HCT116 (cell line): ENCODE measurements around the gene PNPLA6. TPM values are rescaled to one million over a fixed set of nuclear protein-coding genes. Genes with fewer than 3 reads are reported as not detected.

ENCODE experiments used
- ATAC-seq: fragments of 200-7000 bp; cut with Tn5 transposase; 2 replicates; pipeline ENCODE4 v1.9.1; 2020; ENCODE audit warnings: mild to moderate bottlenecking, moderate library complexity
- BruUV-seq: library from RNA; stranded (reverse); fragments of 400-500 nt; replicated peaks from 2 replicates; lab custom pipeline; 2021; lab: Mats Ljungman, UMichigan
- CTCF ChIA-PET: fragments of 300-600 bp; sonication (Branson Sonifier 250); formaldehyde crosslinking; loops from one replicate; lab custom pipeline; 2021; ENCODE audit warnings: antibody characterized with exemption; lab: Charles Lee
- POLR2A ChIA-PET: fragments of 300-600, 350-600 bp; sonication (Branson Sonifier 250); formaldehyde crosslinking; loops from one replicate; lab custom pipeline; 2021; ENCODE audit warnings: antibody characterized with exemption; lab: Charles Lee
- RAD21 ChIA-PET, 2 experiments: fragments of 300-600 bp; sonication (Branson Sonifier 250); formaldehyde crosslinking; loops; one replicate each; lab custom pipeline; 2023; ENCODE audit warnings: low total read pairs in 2 of 2; ENCODE audit not compliant: uncharacterized antibody in 2 of 2, unreplicated experiment in 2 of 2, low non-redundant PET in 1 of 2; lab: Charles Lee
- DNase-seq: peaks from one replicate; pipeline ENCODE4 v3.0.0-alpha.2; 2010; ENCODE audit warnings: low read depth, low spot score
- H2AFZ ChIP-seq: fragments of 200-600 bp; shearing (Covaris generic), sonication (generic); 2 replicates; pipeline ENCODE4 v1.6.1; 2017; ENCODE audit warnings: low read depth, mixed run types, mixed read lengths, antibody characterized with exemption, low read length; ENCODE audit not compliant: poor library complexity, severe bottlenecking
- H3K27ac ChIP-seq: 2 replicates; pipeline ENCODE4 v1.5.1; 2012; ENCODE audit warnings: low read depth, low read length
- H3K27me3 ChIP-seq: fragments of 200-600 bp; sonication (generic); 2 replicates; pipeline ENCODE4 v1.6.1; 2016; ENCODE audit warnings: mixed run types, low read length, mixed read lengths; ENCODE audit not compliant: insufficient read depth
- H3K36me3 ChIP-seq, 2 experiments: fragments of 200-500 bp in 1 of 2; fragments of 200-600 bp in 1 of 2; sonication (Bioruptor generic) in 1 of 2; sonication (generic) in 1 of 2; 2 replicates each; pipeline versions ENCODE4 v1.5.1 to v1.6.1; 2014 to 2016; ENCODE audit warnings: low read length in 2 of 2, inconsistent platforms in 1 of 2, mixed read lengths in 1 of 2, mixed run types in 1 of 2; ENCODE audit not compliant: insufficient read depth in 2 of 2, control insufficient read depth in 1 of 2
- H3K4me1 ChIP-seq, 2 experiments: fragments of 200-600 bp in 1 of 2; sonication (generic) in 1 of 2; 2 replicates each; pipeline versions ENCODE4 v1.5.1 to v1.6.1; 2012 to 2017; ENCODE audit warnings: low read length in 2 of 2, inconsistent platforms in 1 of 2, mild to moderate bottlenecking in 1 of 2, mixed read lengths in 1 of 2, mixed run types in 1 of 2, moderate library complexity in 1 of 2; ENCODE audit not compliant: insufficient read depth in 2 of 2, control insufficient read depth in 1 of 2
- H3K4me2 ChIP-seq: fragments of 200-600 bp; sonication (generic); 2 replicates; pipeline ENCODE4 v1.6.1; 2017; ENCODE audit warnings: mixed run types, low read length, mixed read lengths
- H3K4me3 ChIP-seq, 2 experiments: fragments of 200-600 bp in 1 of 2; sonication (generic) in 1 of 2; replicated peaks in 1 of 2; 2 replicates each; pipeline ENCODE4 v1.5.1; 2011 to 2016; ENCODE audit warnings: low read length in 2 of 2, control low read depth in 1 of 2, low read depth in 1 of 2, mild to moderate bottlenecking in 1 of 2, mixed read lengths in 1 of 2, mixed run types in 1 of 2
- H3K79me2 ChIP-seq: fragments of 200-600 bp; sonication (generic); 2 replicates; pipeline ENCODE4 v1.6.1; 2017; ENCODE audit warnings: mild to moderate bottlenecking, mixed run types, low read length, moderate library complexity, mixed read lengths; ENCODE audit not compliant: insufficient read depth
- H3K9ac ChIP-seq: fragments of 200-600 bp; sonication (generic); 2 replicates; pipeline ENCODE4 v1.6.1; 2016; ENCODE audit warnings: low read length, mixed read lengths
- H3K9me2 ChIP-seq: fragments of 200-600 bp; sonication (generic), shearing (Covaris generic); 2 replicates; pipeline ENCODE4 v1.6.1; 2017; ENCODE audit warnings: mixed run types, mild to moderate bottlenecking, moderate library complexity; ENCODE audit not compliant: insufficient read depth
- H3K9me3 ChIP-seq, 2 experiments: fragments of 200-500 bp in 1 of 2; fragments of 200-600 bp in 1 of 2; sonication (Bioruptor generic) in 1 of 2; sonication (generic) in 1 of 2; 2 replicates each; pipeline ENCODE4 v1.6.1; 2014 to 2017; ENCODE audit warnings: low read length in 2 of 2, mixed read lengths in 2 of 2, inconsistent platforms in 1 of 2, low read depth in 1 of 2, mild to moderate bottlenecking in 1 of 2, mixed run types in 1 of 2, moderate library complexity in 1 of 2; ENCODE audit not compliant: control insufficient read depth in 1 of 2, insufficient read depth in 1 of 2
- H4K20me1 ChIP-seq: fragments of 200-600 bp; sonication (generic), shearing (Covaris generic); 2 replicates; pipeline ENCODE4 v1.6.1; 2017; ENCODE audit warnings: mixed run types, mild to moderate bottlenecking, moderate library complexity; ENCODE audit not compliant: insufficient read depth
- CTCF ChIP-seq, 3 experiments: fragments of 200-600 bp in 1 of 3; sonication (generic) in 1 of 3; IDR thresholded peaks in 2 of 3; conservative IDR thresholded peaks in 1 of 3; 2 replicates each; pipeline ENCODE4 v1.5.1; 2012 to 2017; ENCODE audit warnings: low read depth in 2 of 3, low read length in 2 of 3, antibody characterized with exemption in 1 of 3, borderline replicate concordance in 1 of 3, control low read depth in 1 of 3, mild to moderate bottlenecking in 1 of 3, mixed read lengths in 1 of 3, mixed run types in 1 of 3, moderate library complexity in 1 of 3; ENCODE audit not compliant: insufficient read depth in 1 of 3
- EGR1 ChIP-seq: IDR thresholded peaks from 2 replicates; pipeline ENCODE4 v1.6.1; 2012; ENCODE audit warnings: low read depth
- EZH2 ChIP-seq: fragments of 200-600 bp; sonication (generic); IDR thresholded peaks from 2 replicates; pipeline ENCODE4 v1.6.1; 2017; ENCODE audit warnings: antibody characterized with exemption, mixed run types
- POLR2AphosphoS5 ChIP-seq: IDR thresholded peaks from 2 replicates; pipeline ENCODE4 v1.6.1; 2011; ENCODE audit warnings: mild to moderate bottlenecking, low read depth, low read length, moderate library complexity
- RAD21 ChIP-seq: IDR thresholded peaks from 2 replicates; pipeline ENCODE4 v1.6.1; 2012; ENCODE audit warnings: low read depth, mild to moderate bottlenecking
- intact Hi-C: fragments of 100-400 bp; cut with micrococcal nuclease; formaldehyde crosslinking; loops from 2 replicates; pipeline ENCODE4 v1.10.0; 2022
- total RNA-seq: library from RNA; stranded (reverse); gene quantifications from one replicate; pipeline ENCODE4 v1.2.1, GENCODE V29; 2021; ENCODE audit not compliant: unreplicated experiment

The PNPLA6 gene
- total RNA-seq, 1 experiment from 2014 or later, result 159 TPM

GRCh38 chr19:7524992-7525739 is 10.4 kb upstream of the PNPLA6 start:
- Histone ChIP-seq H3K27me3 (no peaks in the 10 kb centered on the region), H3K36me3 (no peaks in the 10 kb centered on the region), H3K9me2 (no peaks in the 10 kb centered on the region), H3K4me1 (peaks cover 11 to 17% of the 10 kb centered on the region in 2 experiments; a peak in 3 of 4 replicates), H2AFZ (no peak overlapping the region), H3K79me2 (peaks cover 4% of the 10 kb centered on the region; the same call in 1 of the 2 replicates), H3K27ac (no peak overlapping the region), H3K4me3 (no peak overlapping the region), H4K20me1 (no peaks in the 10 kb centered on the region), H3K9ac (no peak overlapping the region), H3K4me2 (no peak overlapping the region), H3K9me3 (no peaks in the 10 kb centered on the region)
- no peak for ATAC-seq
- no TSS peak for BruUV-seq
- DNase-seq, result no peak
- TF ChIP-seq POLR2AphosphoS5 (no peak), CTCF (IDR thresholded peaks at IDR 0.05 in 2 of 3, conservative IDR thresholded peaks at IDR 0.05 in 1 of 3; ENCODE audit: borderline replicate concordance in 1 of 3, insufficient read depth in 1 of 3, low read depth in 2 of 3, low read length in 2 of 3) (no peak), RAD21 (no peak), EZH2 (no peak), EGR1 (no peak)
- RAD21 ChIA-PET, result no interaction called here
- intact Hi-C loops, result no loop called here
- POLR2A ChIA-PET, result no interaction called here
- CTCF ChIA-PET, result no interaction called here
